Breast epithelium (tissue), 4 donors: ENCODE measurements around the gene GNB5. TPM values are rescaled to one million over a fixed set of nuclear protein-coding genes. Genes with fewer than 3 reads are reported as not detected.
A peak's percentile ranks its signal among the peaks of the same experiment; 100 is the strongest.

Experiments used
- DNase-seq, 2 donors: peaks; one replicate each; pipeline ENCODE4 v3.0.0-alpha.2; 2019; ENCODE audit warnings: low spot score in 2 of 2
- H3K27ac ChIP-seq, 2 donors: fragments of 200-600 bp; sonication (generic) in 1 of 2; one replicate each; pipeline ENCODE4 v1.5.1; 2016 to 2019; ENCODE audit warnings: mild to moderate bottlenecking in 1 of 2
- H3K27me3 ChIP-seq, 2 donors: fragments of 200-600 bp; sonication (generic) in 1 of 2; one replicate each; pipeline versions ENCODE4 v1.5.1 to v1.6.0; 2017 to 2019; ENCODE audit warnings: control low read depth in 1 of 2, mild to moderate bottlenecking in 1 of 2
- H3K36me3 ChIP-seq: fragments of 200-600 bp; one replicate; pipeline ENCODE4 v1.5.1; 2019
- H3K4me1 ChIP-seq, 2 donors: fragments of 200-600 bp; sonication (generic); one replicate each; pipeline ENCODE4 v1.5.1; 2016 to 2019; ENCODE audit warnings: control low read depth in 1 of 2
- H3K4me3 ChIP-seq, 3 donors: fragments of 200-600 bp; sonication (generic); 1 replicate in 2 of 3; 2 replicates in 1 of 3; pipeline ENCODE4 v1.5.1; 2016 to 2019; ENCODE audit warnings: mild to moderate bottlenecking in 3 of 3, moderate library complexity in 2 of 3
- H3K9me3 ChIP-seq, 2 donors: fragments of 200-600 bp; sonication (generic) in 1 of 2; one replicate each; pipeline ENCODE4 v1.5.1; 2016 to 2019; ENCODE audit warnings: control low read depth in 1 of 2
- CTCF ChIP-seq, 3 donors: fragments of 450-650 bp; IDR thresholded peaks; one replicate each; pipeline ENCODE4 v1.5.1; 2016 to 2017; ENCODE audit warnings: antibody characterized with exemption in 3 of 3, mild to moderate bottlenecking in 3 of 3, moderate library complexity in 3 of 3
- POLR2A ChIP-seq: fragments of 450-650 bp; IDR thresholded peaks from one replicate; pipeline ENCODE4 v1.6.1; 2016; ENCODE audit warnings: antibody characterized with exemption, mild to moderate bottlenecking, moderate library complexity
- POLR2AphosphoS5 ChIP-seq, 3 donors: sonication (generic); formaldehyde crosslinking; IDR thresholded peaks; one replicate each; pipeline ENCODE4 v1.6.1; 2017; ENCODE audit warnings: antibody characterized with exemption in 3 of 3
- intact Hi-C: fragments of 100-400 bp; cut with DNase I; formaldehyde crosslinking; loops from one replicate; pipeline ENCODE4 v1.15.1; 2023; ENCODE audit warnings: low total_unique reads
- total RNA-seq, 3 donors: library from RNA; depleted of rRNA; stranded (reverse); fragments of >200 nt; gene quantifications; one replicate each; pipeline ENCODE4 v1.1.0, GENCODE V29; 2016

Gene GNB5
- total RNA-seq, 3 donors from 2014 or later = 18.9 to 43.9 (median 43.9) TPM

DNA sequence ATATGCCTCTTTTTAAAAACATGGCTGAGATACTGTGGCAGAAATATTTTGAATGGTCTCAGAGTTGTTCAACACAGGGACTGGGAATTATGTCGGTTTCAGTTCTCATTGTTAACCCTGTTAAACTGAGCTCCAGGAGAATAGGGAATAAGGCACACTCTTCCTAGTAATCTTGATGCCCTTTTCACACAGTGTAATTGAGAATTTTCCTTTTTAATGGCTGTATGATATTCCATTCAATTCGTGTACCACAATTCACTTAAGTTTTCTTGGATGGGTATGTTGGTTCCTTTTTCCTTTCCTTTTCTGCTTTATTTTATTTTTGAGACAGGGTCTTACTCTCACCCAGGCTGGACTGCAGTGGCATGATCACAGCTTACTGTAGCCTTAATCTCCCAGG, 44.9 kb downstream of the GNB5 start:
- H3K36me3 ChIP-seq = no peaks in the 10 kb centered on the region
- H3K27ac ChIP-seq = no peak overlapping the region
- intact Hi-C loops = no loop called here
- no peaks in the 10 kb centered on the region for H3K9me3 ChIP-seq
- no peaks in the 10 kb centered on the region for H3K27me3 ChIP-seq
- no peaks in the 10 kb centered on the region for H3K4me1 ChIP-seq
- no peak for DNase-seq
- no peak for TF ChIP-seq POLR2A
- no peak for TF ChIP-seq POLR2AphosphoS5 (IDR thresholded peaks at IDR 0.05)
- H3K4me3 ChIP-seq = no peak overlapping the region

DNA sequence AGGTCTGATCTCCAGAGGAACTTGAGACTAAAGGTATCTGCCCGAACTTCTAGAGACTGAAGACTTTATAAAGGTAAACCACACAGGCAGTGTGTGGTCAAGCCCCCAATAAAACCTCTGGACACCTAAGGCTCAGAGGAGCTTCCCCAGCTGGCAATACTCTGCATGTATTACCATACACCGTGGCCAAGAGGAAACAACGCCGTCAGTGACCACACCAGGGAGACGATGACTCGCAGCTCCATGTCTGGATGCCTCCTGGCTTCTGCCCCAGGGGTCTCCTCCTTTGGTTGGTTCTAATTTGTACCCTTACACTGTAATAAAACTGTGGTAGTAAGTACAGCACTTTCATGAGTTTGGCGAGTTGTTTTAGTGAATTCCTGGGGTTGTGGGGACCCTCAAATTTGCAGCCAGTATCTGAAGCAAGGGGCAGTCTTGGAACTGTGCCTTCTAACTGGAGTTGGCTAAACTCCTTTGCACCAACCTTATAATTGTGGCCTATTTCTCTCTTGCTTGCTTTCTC, 46.5 kb downstream of the GNB5 start:
- no peak for TF ChIP-seq POLR2AphosphoS5 (IDR thresholded peaks at IDR 0.05)
- no peak for TF ChIP-seq CTCF (IDR thresholded peaks at IDR 0.05)
- TF ChIP-seq POLR2A = no peak
- intact Hi-C loops = no loop called here
- Histone ChIP-seq H3K27ac (no peak overlapping the region), H3K4me3 (no peak overlapping the region), H3K36me3 (no peaks in the 10 kb centered on the region), H3K4me1 (no peaks in the 10 kb centered on the region), H3K27me3 (no peaks in the 10 kb centered on the region), H3K9me3 (no peaks in the 10 kb centered on the region)
- no peak for DNase-seq

GRCh38 chr15:52143873-52144272, 47.3 kb downstream of the GNB5 start:
- Histone ChIP-seq H3K27me3 (no peaks in the 10 kb centered on the region), H3K4me1 (no peaks in the 10 kb centered on the region)
- intact Hi-C loops = no loop called here

DNA sequence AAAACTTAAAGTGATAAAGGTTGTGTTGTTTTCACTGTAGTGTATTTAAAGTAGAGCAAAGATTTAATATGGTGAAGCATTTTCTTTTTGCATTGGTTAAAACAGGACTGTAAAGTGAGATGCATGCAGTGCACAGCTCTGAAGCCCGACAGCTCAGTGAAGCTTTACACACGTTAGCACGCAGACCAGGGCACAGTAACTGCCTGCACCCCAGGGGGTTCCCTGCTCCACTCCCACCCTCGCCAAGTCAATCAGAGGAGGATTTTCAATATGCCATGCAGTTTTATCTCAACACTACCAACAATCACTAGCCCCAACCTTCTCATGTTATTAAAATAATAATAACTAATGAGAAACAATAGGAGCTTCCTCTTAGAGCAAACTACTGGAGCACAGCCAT, 50.5 kb downstream of the GNB5 start:
- Histone ChIP-seq H3K27me3 (no peaks in the 10 kb centered on the region), H3K9me3 (no peaks in the 10 kb centered on the region), H3K4me3 (no peak overlapping the region), H3K27ac (no peak overlapping the region), H3K36me3 (no peaks in the 10 kb centered on the region), H3K4me1 (no peaks in the 10 kb centered on the region)
- intact Hi-C loops = no loop called here
- no peak for DNase-seq
- TF ChIP-seq POLR2A (no peak), POLR2AphosphoS5 (IDR thresholded peaks at IDR 0.05) (no peak), CTCF (IDR thresholded peaks at IDR 0.05) (no peak)

More at GRCh38 chr15:52143873-52144272, 47.3 kb downstream of the GNB5 start:
- TF ChIP-seq POLR2A (no peak), POLR2AphosphoS5 (IDR thresholded peaks at IDR 0.05) (no peak), CTCF (IDR thresholded peaks at IDR 0.05) (no peak)
- H3K9me3 ChIP-seq = no peaks in the 10 kb centered on the region
- H3K4me3 ChIP-seq = no peak overlapping the region
- no peak for DNase-seq
- no peaks in the 10 kb centered on the region for H3K36me3 ChIP-seq
- no peak overlapping the region for H3K27ac ChIP-seq

GRCh38 chr15:52139599-52140462, 51.4 kb downstream of the GNB5 start:
- H3K36me3 ChIP-seq = no peaks in the 10 kb centered on the region
- intact Hi-C loops = no loop called here
- H3K27ac ChIP-seq = no peak overlapping the region
- H3K4me3 ChIP-seq = no peak overlapping the region
- H3K27me3 ChIP-seq = no peaks in the 10 kb centered on the region
- TF ChIP-seq CTCF (IDR thresholded peaks at IDR 0.05) (peak; percentile 66 to 83 (median 69)), POLR2AphosphoS5 (IDR thresholded peaks at IDR 0.05) (peak in 1 of 3 donors; percentile 20), POLR2A (no peak)
- DNase-seq = peak in 1 of 2 donors; percentile 26
- H3K4me1 ChIP-seq = no peaks in the 10 kb centered on the region
- no peaks in the 10 kb centered on the region for H3K9me3 ChIP-seq
